Left colon (tissue), 2 donors: ENCODE results near the gene OTUD3. TPM values are rescaled to one million over a fixed set of nuclear protein-coding genes. Genes with fewer than 3 reads are reported as not detected.

ENCODE experiments used
- ATAC-seq: fragments of 200-7000 bp; cut with Tn5 transposase; one replicate; pipeline ENCODE4 v1.9.1; 2020; ENCODE audit warnings: mild to moderate bottlenecking, moderate library complexity
- DNase-seq, 2 donors: peaks; one replicate each; pipeline ENCODE4 v3.0.0-alpha.2; 2020
- intact Hi-C, 2 donors: fragments of 100-400 bp; cut with DNase I in 1 of 2; cut with micrococcal nuclease in 1 of 2; formaldehyde crosslinking; loops; one replicate each; pipeline versions ENCODE4 v1.11.2 to v1.14.0; 2022; cut with DNase I, micrococcal nuclease
- total RNA-seq, 2 donors: library from RNA; stranded (reverse); fragmentation: NEBNext Ultra II Directional; extraction: Animal tissue kit (Norgen Biotek cat#: 25700); gene quantifications; one replicate each; pipeline ENCODE4 v1.2.1, GENCODE V29; 2021
- donor health status: DM: no; HTN: no; CAD: no.
- donor health status: DM: yes; HTN: yes; CAD: no.

The OTUD3 gene
- total RNA-seq, 2 donors from 2014 or later = 9.6 to 11.1 TPM

DNA sequence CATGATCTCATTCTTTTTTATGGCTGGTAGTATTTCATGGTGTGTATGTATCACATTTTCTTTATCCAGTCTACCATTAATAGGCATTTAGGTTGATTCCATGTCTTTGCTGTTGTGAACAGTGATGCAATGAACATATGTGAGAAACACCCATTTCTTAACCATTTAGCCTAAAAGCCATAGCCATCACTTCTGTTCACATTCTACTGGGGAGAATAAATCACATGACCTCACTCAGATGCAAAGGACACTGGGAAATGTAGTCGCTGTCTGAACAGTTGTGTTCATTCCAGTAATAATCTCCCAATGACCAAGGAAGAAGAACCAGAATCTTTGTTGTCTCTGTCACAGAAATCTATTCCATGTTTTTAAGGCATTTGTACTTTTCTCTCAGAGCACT lies 56.3 kb downstream of the OTUD3 start:
- ATAC-seq (no peak), DNase-seq (no peak)
- intact Hi-C loops = no loop called here

DNA sequence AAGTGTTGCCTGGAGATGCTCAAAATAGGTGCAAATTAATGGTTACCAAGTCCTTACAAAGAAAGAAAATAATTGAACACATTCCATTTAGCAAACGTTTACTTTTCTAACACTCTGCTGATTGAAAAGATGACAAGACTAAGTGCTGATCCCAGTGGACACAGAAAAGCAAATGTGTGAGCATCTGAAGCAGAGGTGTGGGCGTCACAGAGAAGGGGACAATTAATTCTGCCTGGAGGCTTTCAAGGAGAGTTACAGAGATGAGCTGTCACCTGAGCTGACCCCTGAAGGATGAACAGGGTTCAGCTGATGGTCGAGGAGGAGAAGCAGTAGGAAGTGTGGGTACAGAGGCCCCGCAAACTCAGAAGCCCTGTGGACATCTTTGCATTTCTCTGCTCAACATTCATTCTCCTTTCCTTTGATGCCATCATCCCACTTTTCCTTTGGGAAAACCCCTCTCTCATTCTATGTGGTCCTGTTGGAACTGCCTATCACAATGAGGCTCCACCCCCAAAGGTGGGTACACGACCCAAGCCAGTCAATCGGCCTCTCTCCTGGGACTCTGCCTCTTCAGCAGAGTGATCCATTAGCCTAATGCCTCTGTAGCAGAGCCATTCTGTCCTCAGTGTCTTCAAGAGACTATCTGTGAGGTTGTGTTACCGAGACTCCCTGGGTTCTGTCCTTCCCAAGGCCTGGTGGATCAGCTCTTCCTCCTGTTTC lies 58.5 kb downstream of the OTUD3 start:
- ATAC-seq (no peak), DNase-seq (no peak)
- intact Hi-C loops = no loop called here

DNA sequence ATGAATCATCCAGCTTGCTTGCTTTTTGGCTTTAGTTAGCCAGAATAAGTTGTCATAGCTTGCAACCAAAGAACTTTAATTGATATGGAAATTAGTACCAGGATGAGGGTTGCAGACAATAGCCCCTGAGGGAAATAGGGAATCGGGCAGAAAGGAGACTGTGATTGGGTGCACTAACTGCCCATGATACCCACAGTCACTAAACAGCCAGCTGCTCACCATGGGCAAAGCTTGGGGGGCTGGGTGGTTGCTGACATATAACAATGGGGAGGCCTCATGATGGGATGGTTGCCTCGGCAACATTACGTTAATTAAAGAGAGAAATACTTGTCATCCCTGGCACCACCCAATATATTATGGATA lies 59.0 kb downstream of the OTUD3 start:
- no peak for DNase-seq
- no peak for ATAC-seq
- intact Hi-C loops = no loop called here

DNA sequence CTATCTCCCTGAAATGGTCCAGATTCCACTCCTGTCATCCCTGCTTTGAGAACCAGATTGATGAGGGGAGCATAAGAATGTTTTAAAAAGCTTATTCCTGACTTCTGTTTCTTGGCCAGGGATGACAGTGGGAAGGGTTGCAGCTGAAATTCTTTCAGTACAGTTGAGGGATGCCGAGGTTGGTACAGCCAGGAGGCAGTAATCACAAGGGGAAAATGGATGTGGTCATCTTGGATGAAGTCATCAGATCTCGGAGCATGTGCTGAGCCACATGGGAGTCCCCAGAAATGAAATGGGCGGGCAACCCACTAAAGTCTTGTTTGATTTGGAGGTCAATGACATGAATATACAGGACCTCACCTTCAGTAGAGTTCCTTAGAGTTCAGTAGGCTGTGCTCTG lies 59.9 kb downstream of the OTUD3 start:
- no peak for ATAC-seq
- DNase-seq = no peak
- intact Hi-C loops = no loop called here

DNA sequence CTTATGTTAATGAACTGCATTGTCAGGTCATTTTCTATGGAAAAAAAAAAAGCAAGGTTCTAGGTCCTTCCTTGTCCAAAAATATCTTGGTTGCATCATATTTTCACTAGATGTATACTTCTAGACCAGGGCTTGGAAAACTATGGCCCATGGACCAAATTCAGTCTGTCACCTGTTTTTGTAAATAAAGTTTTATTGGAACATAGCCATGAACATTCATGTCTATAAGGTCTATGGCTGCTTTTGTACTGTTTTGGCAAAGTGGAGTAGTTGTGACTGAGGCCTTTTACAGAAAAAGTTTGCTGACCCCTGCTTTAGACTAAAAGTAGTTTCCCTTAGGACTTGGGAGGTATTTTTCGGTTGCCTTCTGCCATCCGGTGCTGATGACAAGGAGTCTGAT lies 60.5 kb downstream of the OTUD3 start:
- DNase-seq = no peak
- intact Hi-C loops = no loop called here
- no peak for ATAC-seq

DNA sequence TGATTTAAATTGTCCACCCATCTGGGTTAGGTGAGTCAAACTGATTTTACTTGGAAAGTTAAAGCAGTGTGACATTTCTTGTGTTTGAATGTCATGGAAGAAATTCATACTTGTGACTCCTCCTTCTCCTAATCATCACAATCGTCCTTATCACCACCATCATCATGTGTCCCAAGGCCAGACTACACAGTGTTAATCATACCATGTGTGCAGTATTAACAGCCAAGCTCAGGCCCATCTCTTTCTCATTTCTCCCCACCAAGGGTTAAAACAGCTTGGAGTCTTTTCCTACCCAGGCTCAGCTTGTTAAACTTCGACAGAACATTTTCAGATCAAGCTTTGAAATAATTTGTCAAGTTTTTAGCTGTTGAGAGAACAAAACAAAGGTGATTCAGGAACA lies 63.7 kb downstream of the OTUD3 start:
- ATAC-seq (no peak), DNase-seq (no peak)
- intact Hi-C loops = no loop called here

DNA sequence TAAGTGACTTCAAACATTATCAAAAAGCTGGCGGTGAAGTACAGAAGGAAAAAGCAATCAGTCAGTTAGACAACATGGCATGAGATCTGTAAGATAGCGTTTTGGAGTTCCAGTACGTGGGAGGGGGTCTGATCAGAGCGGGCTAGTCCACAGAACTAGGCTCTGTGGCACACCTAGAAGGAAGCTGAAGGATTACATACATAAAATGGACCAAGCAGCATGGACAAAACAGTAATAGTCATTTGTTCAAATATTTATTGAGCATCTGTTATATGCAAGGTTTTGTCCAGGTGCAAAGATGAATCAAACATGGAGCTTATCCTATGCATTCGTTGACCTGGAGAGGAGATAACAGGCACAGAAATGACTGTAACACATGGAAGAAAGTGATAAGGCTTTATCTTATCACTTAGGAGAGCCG lies 64.1 kb downstream of the OTUD3 start:
- intact Hi-C loops = no loop called here
- DNase-seq = no peak
- ATAC-seq = no peak

DNA sequence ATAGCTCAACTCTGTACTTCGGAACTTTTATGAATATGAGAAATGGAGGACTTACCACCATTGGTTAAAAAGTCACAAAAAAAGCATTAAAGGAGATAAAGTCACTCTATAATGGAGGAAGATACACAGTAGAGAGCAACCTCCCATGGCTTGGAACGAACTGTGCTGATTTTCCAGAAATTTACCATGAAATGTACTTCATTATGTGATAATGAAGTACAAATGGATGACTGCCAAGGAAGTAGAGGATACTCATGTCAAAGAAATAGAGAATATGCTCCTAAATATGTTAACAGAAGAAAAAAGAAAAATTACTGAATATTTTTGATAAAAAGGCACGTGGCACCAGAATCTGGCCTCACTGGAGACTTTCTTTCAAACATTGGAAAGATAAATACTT lies 64.8 kb downstream of the OTUD3 start:
- no peak for ATAC-seq
- intact Hi-C loops = no loop called here
- DNase-seq = no peak

DNA sequence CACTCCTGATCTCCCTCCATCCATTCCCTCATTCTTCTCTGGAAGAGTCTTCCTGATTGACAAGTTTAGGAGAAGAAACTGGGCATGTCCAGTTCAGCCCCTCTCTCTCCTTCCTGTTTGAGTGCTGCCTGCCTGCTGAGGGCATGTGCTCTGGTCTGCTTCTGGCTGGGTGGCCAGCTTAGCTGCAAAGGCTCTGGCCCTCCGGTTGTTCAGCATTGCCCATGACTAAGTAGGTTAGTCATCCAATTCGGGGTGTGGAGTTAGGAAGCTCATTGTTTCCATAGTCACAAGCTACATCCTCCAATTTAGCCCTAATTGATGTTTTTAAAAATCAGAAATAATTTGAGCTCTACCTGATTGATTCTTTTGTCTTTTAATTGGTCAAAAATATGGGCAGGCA lies 66.8 kb downstream of the OTUD3 start:
- ATAC-seq = no peak

DNA sequence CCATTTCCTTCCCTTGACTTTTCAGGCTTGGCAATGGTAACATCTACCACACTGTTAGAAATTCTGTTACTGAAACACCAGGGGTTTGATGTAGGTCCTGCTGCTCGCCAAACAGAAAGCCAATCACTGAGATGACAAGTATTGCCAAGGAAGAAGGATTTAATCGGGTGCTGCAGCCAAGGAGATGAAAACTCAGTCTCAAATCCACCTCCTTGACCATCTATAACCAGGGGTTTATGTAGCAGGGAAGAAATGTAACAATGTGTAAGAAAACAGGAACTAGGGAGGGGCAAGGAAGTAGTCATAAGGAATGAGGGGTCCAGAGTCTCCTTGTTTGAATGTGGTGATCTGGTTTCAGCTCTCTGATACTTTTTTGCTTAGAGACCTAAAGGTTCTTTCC lies 71.9 kb downstream of the OTUD3 start:
- DNase-seq = no peak
- no peak for ATAC-seq
- intact Hi-C loops = no loop called here

More for the DNA sequence above, 66.8 kb downstream of the OTUD3 start:
- no peak for DNase-seq
- intact Hi-C loops = no loop called here

DNA sequence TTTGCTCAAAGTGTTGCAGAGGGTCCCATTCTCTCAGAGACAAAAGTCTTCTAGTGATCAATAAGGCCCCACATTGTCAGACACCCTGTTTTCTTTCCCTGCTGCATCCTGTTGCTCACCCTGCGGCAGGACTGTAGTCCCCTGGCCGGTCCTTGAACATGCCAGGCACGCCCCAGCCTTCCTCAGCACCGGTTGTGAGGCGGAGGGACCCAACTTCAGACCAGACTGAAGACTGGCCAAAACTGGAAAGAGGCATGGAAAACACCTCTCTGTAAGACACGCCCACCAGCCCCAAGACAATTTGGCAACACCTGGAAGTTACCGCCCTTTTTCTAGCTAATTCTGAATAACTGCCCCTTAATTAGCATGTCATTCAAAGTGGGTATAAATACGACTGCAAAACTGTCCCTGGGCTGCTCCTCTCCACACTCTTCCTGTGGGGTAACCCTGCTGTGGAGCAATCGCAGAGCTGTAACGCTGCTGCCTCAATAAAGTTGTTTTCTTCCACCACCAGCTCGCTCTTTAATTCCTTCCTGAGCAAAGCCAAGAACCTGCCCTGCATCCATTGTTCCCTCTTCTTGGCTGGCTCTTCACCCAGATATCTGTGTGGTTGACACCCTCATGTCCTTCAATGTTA lies 73.5 kb downstream of the OTUD3 start:
- DNase-seq = no peak
- intact Hi-C loops = no loop called here
- no peak for ATAC-seq

DNA sequence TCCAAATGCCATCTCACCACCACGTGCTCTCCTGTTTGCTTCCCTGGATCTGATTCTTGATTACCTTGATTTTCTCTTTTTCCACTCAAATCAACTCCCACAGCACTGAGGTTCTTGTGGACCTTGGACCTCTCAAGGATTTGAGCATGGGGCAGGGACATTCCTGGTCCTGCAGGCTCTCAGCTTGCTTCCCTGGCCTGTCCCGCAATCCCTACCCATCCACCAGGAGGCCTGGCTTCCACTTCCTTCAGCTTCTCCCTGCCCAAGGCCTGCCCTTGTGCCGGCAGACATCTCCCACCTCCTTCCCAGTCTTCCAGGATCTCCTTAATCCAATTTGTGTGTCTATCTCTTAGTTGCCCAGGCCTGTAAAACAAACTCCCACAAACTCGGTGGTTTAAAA lies 75.6 kb downstream of the OTUD3 start:
- intact Hi-C loops = no loop called here
- no peak for ATAC-seq
- DNase-seq = no peak

DNA sequence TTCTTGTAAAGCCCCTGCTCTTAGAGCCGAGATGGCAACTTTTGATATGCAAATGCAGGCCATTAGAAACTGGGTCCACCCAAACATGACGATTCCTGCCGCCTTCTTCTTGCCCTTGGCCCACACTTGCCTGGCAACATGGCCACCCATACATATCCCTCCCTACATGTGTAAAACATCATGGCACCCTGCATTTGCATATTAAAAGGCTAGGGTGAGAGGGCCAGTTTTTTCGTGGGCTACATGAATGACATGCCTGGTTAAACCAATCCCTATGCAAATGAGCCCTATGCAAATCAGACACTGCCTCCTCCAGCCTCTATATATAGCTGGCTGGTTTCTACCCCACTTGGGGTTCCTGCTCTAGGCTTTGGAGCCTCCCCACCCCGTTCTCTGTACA lies 78.4 kb downstream of the OTUD3 start:
- ATAC-seq (no peak), DNase-seq (no peak)
- intact Hi-C loops = no loop called here

Other genes with a start within 250 kb of the OTUD3 start
- 100 to 1,000 TPM; 373 to 391 TPM for gene NBL1, start 238.1 kb upstream of the OTUD3 start, total RNA-seq
- not detected for gene HTR6, start 217.5 kb upstream of the OTUD3 start, total RNA-seq
- gene TMCO4, start 82.5 kb upstream of the OTUD3 start, total RNA-seq = 10 to 100 TPM; 28.9 to 31.1 TPM
- gene RNF186, start 67.1 kb upstream of the OTUD3 start, total RNA-seq = 10 to 100 TPM; 50.3 to 53.7 TPM
- not detected for gene PLA2G2E, start 41.2 kb downstream of the OTUD3 start, total RNA-seq
- gene PLA2G2A, start 97.2 kb downstream of the OTUD3 start, total RNA-seq = 100 to 1,000 TPM in 1 of 2 donors, 10 to 100 TPM in 1; 83.9 to 795 TPM
- 1 to 10 TPM in 1 of 2 donors, under 1 TPM in 1; 0.58 to 1.8 TPM for gene PLA2G5, start 187.8 kb downstream of the OTUD3 start, total RNA-seq
- under 1 TPM in 1 of 2 donors, not detected in 1; 0.31 TPM for gene PLA2G2D, start 237.1 kb downstream of the OTUD3 start, total RNA-seq